Skeletal muscle cell (primary cell): Measurements from ENCODE around the gene SEMA6C.

Experiments used
- DNase-seq: peaks from one replicate; pipeline ENCODE4 v3.0.0-alpha.2; 2010; ENCODE audit warnings: low read depth
- H3K4me3 ChIP-seq: 2 replicates; pipeline ENCODE4 v1.5.1; 2011; ENCODE audit warnings: low read depth, mild to moderate bottlenecking, control low read depth, low read length, moderate library complexity

SEMA6C gene

DNA sequence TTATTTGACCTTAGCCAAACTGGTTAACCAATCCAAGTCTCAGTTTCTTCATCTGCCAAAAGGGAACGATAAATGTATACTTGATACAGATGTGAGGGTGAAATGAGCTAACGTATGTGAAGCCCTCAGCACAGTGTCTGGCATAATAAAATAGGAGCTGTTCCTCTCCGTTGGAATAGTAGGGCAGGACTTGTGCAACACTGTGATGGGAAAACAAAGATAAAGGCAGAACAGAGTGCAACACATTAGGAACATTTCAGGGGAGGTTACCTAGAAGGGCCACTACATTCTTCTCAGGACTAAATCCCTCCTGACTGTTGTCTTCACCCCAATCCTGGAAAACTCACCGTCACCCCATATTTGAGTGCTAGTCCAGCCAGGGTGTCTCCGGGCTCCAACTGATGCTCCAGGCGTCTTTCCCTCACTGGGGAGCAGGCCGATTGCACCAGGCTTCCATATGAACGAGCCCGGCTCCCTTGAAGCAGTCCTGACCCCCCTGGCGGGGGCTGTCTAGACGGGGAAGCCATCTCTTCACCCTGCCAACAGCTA is 18.4 kb upstream of the SEMA6C start:
- no peak for DNase-seq
- peak overlapping the region; percentile 96 for H3K4me3 ChIP-seq

DNA sequence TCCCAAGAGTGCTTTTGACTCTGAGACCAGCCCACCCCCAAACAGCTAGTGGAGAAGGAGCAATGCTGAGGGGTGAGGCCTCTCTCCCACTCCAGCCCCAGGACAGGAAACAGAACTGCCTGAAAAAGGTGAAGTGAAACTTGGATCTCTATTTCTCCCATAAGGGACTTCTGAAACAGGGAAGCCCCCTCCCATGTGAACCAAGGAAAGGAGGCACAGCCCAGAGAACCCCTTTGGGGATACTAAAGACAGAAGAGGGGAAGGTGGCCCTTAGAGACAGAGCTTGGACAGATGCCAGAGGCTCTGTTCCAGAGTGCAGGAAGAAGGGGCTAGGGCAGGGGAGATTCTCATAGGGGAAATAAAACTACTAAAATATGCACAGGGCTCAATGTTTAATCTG is 12.9 kb upstream of the SEMA6C start:
- no peak overlapping the region for H3K4me3 ChIP-seq
- no peak for DNase-seq

DNA sequence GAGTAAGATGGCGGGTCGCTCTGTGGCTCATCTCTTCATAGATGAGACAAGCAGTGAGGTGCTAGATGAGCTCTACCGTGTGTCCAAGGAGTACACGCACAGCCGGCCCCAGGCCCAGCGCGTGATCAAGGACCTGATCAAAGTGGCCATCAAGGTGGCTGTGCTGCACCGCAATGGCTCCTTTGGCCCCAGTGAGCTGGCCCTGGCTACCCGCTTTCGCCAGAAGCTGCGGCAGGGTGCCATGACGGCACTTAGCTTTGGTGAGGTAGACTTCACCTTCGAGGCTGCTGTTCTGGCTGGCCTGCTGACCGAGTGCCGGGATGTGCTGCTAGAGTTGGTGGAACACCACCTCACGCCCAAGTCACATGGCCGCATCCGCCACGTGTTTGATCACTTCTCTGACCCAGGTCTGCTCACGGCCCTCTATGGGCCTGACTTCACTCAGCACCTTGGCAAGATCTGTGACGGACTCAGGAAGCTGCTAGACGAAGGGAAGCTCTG is 12.4 kb upstream of the SEMA6C start:
- DNase-seq, result no peak
- no peak overlapping the region for H3K4me3 ChIP-seq

DNA sequence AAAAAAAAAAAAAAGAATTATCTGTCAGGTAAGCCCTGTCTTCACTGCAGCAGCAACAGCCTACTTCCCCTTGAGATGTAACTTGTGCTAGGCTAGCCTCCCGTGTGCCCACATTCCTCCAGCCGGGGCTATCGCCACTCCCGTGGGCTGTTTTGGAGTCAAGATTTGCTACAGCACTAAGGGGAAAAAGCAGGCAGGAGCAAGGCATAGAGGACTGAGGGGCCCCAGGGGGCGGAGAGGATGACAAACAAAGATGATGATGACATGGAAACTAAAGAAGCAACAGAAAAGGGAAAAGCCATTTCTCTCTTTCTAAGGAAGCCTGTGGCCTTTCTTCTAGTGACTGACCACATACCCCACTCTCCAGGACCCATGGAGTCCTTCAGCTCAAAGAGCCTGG is 11.9 kb upstream of the SEMA6C start:
- DNase-seq, result no peak
- H3K4me3 ChIP-seq, result no peak overlapping the region

DNA sequence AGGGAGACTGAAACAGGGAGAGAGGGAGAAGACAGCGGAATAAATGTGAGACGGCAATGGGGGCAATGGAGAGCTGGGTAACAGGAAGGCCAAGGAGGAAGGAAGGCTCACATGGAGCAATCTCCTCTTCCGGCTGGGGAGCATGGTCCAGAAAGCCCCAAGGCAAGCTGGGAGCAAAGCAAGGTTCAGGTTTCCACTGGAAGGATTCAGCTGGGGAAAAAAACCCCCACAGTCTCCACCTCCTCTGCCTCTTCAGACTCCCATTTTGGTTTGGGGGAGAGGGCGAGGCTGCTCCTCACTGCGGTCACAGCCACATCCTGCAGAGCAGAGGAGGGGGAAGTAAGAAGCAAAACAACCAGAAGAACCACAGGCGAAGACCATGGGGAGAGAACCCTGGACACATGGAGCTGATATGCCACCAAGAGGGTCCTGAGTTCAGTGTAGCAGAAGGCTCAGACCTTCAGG is 10.7 kb upstream of the SEMA6C start:
- no peak for DNase-seq
- H3K4me3 ChIP-seq, result no peak overlapping the region

DNA sequence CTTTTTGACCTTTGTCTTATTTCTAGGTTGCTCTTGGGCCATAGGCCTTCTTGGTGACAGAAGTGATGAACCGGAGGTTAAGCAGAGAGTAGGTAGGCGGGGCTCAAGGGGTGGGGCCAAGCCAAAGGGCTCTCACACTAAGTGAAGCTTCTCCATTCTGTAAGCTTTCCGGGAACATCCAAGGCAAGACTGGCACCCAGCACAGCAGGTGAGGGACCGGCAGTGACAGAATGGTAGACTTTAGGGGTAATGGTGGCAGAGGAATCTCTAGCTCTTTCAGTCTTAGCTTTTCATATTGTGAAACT is 10.0 kb upstream of the SEMA6C start, which contains the start of gene TNFAIP8L2:
TNFAIP8L2 (plus strand) TSS at position 135 of the 305 bp plus-strand sequence. CDS start 2,049 bp downstream, outside the sequence.
- no peak within 1 kb of the TSS for H3K4me3 ChIP-seq
- no peak for DNase-seq

DNA sequence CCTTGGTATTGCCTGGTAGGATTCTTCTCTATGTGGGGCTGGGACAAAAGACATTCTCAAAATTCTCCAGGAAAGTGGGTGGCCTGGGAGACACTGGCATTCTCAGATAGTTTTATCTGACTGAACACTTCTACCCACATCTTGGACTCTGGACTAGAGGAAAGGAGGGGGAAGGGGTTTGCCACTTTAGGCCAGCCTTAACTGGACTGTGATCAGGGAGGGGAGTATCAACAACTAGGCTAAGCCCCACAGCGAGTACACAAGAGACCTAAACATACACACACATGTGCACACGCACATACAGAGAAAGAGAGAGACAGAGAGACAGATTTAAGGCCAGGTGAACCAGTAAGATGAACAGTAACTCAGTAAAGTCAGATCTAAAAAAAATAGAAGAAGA is 1.2 kb upstream of the SEMA6C start:
- H3K4me3 ChIP-seq, result no peak overlapping the region
- no peak for DNase-seq

DNA sequence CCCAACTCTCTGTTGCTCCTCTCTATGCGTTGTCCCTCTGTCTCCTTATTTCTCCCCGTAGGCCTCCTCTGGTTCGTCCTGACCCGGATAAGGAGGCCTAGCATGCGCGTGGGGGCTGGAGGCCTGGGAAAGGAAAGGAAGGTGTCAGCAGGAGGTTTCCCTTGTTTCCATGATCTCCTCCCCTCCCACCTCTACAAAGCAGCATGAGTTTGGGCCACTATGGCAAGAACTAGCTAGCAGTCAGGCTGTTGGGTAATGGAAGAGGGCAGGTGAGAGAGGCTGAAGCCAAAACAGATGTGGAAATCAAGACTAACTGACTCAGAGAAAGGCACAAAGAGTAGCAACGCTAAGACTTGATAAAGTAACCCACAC is 687 bp upstream of the SEMA6C start:
- H3K4me3 ChIP-seq, result peak overlapping the region; percentile 68
- DNase-seq, result no peak

DNA sequence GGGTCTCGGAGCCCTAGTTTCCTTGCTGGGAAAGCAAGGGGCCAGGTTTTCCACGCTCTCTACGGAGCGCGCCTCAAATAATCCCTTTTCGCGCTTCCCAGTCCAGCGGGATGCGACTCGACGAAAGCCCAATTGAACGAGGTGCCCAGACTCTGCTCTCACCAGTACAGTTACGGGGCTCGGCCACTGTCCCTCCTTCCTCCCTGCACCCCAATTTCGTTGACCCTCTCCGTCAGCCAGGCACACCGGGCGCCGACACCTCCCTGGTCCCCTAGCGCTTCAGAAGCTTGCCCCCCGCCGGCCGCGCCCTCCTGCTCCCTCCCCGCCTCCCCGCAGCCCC is 389 bp downstream of the SEMA6C start:
- no peak for DNase-seq

DNA sequence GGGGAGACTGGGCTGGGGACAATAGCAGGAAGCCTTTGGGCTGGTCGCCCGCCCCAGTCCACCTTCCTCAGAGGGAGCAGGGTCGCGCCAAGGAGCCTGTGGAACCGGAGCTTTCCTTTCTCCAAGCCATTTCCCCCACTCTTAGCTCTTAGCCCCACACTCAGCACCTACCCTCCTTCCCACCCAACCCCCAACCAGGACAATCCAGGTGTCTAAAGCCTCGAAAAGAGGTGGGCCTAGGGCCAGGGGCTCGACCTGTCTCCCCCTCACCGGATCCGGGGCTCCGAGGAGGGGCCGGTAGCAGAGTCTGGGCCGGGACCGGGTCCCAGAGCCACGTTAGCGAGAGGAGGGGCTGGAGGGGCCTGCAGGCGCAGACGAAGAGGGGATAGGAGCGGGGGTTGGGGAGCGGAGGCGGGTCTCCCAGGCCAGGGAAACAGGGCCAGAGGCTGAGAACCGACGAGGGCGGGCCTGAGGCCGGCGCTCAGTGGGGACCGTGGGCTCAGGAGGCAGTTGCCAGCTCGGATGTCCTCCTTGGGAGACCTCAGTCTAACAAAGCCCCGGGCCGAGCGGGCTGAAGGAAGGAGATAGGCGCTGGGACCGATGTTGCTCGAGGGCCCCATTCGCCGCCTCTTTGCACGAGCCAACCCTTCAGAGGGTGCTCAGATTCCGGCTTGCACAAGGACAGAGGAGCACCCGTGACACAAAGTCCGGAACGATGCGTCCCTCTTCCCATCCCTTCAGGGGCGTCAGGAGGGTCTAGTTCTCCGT is 943 bp downstream of the SEMA6C start:
- DNase-seq, result no peak
- H3K4me3 ChIP-seq, result peak overlapping the region; percentile 68

More for the DNA sequence above, 389 bp downstream of the SEMA6C start:
- H3K4me3 ChIP-seq, result peak overlapping the region; percentile 68

DNA sequence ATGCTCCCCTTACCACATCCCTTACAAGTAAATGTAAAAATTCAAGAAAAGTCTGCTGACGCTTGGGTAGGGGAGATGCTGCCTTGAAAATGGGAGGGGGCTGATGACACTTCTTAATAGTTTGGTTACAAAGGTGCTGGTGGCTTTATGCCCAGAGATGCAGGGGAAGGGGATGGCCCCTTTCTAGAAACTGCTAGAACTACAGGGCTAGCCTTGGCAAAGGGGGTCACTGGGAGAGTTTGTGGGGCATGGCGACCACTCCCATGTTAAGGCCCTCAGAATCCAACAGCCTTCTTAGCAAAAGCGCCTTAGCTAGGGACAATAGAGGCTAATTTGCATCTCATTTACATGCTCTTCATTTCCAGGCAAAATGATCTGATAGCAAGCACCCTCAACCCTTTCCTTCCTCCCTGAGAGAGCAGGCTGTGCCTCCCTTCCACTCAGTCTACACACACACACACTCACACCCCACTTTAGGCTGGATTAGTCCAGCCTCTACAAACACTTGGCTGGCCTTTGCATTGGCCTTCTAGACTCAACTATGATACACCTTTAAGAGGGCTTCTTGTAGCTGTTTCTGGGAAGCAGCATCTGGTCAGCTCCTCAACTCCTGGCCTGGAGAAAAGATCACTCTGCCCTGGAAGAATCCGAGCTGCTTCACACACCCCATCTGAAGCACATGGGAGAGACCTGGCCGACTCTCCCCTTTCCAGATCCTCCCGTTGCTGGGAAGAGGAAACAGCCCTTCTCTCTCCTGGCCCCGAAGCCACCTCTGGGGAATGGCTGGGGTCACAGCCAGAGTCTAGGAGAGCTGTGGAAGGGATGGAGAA is 1.7 kb downstream of the SEMA6C start:
- H3K4me3 ChIP-seq, result no peak overlapping the region
- no peak for DNase-seq

DNA sequence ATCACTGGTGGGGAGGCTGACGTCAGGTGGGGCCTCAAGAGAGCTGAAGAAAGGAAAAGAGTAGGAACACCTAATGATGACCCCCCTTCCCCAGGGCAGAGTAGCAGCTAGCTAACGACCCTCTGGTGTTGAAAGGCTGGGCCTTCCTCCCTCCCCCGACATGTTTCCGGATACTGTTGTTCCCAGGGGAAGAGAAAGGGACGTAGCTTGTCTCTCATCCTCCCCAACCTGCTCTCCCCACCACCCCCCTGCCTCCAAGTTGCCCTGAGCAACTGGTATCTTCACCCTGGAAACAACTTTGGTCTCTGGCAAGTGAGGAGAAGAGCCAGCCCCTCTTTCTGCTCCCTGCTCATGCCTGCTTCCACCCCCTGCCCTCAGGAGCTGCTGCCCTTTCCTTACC is 2.4 kb downstream of the SEMA6C start:
- DNase-seq, result no peak
- no peak overlapping the region for H3K4me3 ChIP-seq

DNA sequence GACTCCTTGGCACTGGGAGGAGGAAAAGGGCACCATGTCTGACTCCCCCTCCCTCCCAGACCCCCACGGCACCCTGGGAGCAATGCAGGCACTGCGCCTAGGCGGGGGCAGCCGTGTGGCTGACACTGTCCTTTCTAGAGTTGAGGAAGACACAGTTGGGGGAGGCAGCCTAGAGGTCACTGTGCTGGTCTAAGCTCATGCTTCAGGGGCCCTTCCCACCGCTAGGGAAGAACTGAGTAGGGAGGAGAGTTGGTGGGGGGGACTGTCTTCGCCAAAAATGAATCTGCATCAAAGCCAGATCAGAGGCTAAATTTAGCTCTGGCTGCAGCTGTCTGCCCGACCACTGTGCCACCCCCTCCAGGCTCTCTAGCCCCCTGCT is 3.4 kb downstream of the SEMA6C start:
- H3K4me3 ChIP-seq, result no peak overlapping the region
- no peak for DNase-seq

DNA sequence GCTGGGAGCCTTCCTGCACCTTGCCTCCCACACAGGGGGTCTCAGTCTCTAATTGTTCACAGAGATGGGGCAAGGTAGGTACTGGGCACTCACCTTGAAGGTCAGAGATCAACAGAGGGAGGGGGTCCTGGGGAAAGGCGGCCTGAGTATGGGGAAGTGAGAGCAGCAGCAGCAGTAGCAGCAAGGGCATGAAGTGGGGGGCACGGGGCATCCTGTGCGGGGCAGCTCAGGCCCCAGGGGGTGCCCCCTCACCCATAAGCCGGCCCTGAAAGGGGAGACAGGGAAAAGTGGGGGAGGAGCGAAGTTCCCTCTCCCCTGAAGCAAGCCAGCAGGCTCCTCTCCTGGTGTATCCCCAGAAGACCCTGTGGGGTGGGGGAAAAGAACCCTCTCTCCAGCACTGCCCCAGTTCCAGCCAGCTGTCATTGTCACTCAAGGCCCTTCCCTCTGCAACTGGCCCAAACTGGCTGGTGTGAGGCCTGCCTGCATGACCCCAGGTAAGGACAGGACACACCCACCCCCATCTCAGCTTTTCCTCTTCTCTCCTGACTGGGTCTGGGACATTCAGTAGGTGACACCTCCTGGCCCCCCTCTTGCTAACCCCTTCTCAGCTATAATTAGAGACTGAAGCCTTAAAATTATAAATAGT is 3.9 kb downstream of the SEMA6C start:
- no peak for DNase-seq
- H3K4me3 ChIP-seq, result no peak overlapping the region

DNA sequence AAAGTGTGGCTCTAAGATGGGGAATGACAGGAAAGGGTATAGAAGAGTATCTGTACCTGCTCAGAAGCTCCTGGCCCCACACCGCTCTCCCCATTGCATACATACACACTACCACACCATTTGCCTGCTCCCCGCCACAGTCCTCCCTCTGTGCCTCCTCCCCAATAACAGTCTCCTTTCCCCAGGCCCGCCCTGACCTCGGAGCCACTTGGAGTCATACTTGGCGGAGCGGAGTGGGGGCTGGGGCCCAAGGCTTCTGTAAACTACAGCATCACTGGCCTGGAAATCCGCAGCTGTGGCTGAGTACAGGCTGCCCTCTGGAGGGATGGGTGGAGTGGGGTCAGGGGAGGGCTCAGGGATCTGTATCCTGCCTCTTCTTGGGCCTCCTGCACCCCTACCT is 8.6 kb downstream of the SEMA6C start:
- no peak for DNase-seq
- no peak overlapping the region for H3K4me3 ChIP-seq

DNA sequence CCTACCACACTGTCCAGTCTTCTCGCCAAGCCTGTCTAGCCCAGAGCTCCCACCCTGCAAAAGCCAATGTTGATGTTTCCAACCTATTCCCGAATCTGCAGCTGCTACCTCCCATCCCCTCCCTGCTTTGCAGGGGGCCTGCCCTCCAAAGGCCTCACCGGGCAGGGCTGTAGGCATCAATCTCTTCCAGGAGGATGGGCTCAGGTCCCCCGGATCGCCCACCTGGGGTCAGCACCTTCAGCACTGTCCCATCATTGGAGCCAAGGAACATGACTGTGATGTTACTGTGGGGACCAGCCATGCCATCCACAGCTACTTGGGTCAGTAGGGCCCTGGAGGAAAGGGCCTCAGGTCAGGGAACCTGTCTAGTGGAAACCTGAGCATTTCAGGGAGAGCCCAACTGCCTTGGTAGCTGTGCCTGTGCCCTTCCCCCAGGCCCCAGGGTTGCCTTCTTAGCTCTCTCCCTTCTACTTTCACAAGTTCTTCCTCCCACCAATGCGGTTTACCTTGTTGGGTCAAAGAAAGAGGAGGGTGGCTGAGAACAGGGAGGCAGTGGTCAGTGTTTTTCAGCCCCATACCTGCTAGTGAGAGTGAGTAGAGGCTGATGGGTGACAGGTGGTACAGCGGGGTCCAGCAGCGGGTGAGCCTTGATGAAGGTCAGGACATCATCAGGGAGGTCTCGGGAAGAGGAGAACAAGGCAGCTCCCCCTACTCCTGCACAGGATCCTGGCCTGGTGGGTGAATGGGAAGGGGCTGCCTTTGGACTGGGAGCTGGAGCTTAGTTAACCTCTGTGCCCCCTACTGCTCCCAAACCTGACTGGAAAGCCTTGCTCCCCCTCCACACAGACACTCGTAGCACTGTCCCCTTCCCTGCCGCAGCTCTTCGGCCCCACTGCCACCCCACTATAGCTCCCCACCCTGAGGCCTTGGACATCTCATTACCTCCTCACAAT is 10.7 kb downstream of the SEMA6C start:
- no peak for DNase-seq
- no peak overlapping the region for H3K4me3 ChIP-seq

DNA sequence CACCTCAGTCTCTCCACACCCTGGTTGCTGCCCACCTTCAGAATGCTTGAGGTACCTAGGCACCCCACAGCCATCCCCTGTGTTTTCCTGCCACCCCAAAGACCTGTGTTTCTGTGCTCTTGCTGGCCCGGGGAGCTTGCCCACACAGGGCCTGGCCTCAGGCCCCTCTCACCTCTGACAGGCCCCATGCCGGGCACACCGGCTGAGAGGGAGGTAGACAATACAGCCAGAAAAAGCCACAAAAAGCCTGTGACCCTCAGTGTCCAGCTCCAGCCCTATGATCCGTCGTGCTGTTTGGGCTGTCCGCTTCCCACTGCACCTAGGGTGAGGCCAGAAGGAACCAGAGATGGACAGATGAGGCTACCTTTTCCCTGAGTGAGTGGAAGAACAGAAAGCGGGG is 11.4 kb downstream of the SEMA6C start:
- no peak for DNase-seq
- no peak overlapping the region for H3K4me3 ChIP-seq

DNA sequence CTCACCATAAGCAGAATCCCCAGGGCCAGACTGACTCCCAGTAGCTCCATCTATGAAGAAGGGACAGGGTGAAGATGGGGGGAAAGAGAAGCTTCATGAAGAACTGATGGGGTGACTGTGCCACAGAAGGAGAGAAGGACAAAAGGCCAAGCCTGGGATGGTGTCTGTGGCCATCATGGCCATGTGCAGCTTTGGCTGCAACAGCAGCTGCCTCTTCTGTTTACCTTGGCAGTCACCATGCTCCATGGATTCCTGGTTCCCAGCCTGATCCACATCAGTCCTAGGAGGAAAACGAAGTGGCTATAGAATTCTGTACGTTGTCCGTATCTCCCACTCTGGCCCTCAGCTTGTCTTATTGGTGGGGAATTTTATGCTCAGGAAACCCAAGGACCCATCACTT is 12.0 kb downstream of the SEMA6C start:
- H3K4me3 ChIP-seq, result no peak overlapping the region
- no peak for DNase-seq
